NCI-H128 (cell line): ENCODE data around the gene DSC2.
"Not testable (repeated sequence)": the region's sequence is repeated elsewhere in the genome, so short reads cannot be mapped to it uniquely, and the experiment has no call there.

Experiments used
- DNase-seq: peaks from one replicate; lab custom pipeline; 2025; ENCODE audit not compliant: unreplicated experiment; lab: John Stamatoyannopoulos, UW

Gene DSC2

DNA sequence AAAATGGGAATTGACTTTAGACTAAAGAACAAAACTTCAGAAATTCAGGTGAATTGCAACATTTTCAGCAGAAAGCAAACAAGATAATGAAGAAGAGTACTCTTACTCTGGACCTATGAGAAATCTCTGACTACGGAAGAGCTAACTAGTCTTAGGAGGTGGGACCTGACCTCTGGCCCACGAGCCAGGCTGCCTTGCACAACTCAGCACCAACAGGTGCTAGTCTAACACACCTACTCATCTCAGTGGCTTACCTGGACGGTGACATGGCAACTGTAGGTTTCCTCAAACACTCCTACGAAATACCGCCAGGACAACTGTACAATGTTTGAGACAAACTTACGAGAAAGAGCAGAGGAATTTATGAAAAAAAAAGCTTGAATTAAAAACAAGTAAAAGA lies 56.6 kb downstream of the DSC2 start:
- no peak for DNase-seq

DNA sequence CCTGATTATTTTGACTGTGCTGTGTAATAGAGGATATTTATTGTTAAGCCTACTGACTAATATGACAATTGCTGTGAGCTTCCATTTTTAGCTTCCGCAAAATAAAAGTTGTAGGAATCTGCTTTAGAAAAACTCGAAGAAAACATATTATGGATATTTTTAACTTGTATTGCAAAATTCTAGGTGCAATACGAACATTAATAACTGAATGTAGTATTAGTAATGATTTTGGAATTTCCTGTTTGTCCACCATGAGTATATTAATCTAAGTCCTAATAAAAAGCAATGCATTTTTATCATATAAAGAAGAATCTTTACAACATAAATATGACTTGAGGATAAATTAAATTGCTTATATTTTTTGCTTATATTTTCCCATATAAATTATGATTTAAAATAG lies 57.3 kb downstream of the DSC2 start:
- DNase-seq, result no peak

DNA sequence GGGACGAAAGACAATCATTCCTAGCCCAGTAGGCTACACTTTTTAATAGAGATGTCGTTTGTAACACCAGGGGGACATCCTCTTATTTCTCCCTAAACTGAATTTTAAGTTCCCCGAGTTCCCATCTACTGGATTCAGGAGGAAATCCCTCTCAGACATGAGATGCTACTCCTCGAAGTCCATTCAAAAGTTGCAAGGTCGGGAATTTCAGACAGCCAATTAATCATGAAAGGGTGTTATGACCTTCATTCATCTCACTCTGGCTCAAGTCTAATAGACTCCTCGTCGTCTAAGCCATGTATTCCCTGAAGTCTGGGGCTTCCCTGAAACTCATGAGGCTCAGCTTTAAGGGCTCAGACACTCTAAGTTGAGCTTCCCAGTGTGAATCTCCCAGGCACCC lies 58.5 kb downstream of the DSC2 start:
- no peak for DNase-seq

DNA sequence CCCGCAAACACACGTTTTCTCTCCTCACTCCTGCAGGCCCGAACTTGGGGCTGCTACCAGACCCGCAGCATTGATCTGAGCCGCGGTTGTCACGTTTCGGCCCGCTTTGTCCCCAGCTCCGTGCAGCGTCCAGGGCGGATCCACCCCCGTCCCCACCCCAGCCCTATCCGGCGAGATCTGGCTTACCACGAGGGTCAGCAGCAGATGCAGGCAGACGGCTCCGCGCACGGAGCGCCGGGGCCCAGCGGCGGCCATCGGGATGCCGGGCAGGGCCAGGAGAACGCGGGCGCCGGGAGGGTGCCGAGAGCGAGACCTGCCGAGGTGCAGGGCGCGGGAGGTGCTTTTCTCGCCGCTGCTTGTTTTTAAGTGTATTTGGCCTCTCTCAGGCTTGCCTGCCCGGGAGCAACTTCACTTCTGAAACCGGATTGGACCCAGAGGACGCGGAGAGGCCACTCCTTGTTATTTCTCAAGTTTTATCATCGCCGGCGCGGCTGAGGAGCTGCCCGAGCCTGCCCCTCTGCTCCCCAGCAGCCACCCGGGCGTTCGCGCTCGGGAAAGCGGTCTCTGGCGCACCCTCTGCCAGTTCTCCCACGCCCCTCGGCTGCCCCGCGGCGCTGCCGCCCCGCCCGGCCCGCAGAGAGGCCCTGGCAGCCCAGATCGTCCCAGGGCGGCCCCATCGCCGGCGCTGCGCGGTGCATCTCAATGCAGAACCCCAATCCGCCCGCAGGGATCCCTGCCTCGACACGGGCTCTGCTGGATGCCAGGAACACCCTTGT lies 59.6 kb downstream of the DSC2 start, which contains the start of gene DSC3:
Gene DSC3, minus strand, starts transcription at position 337 of the 776 bp plus-strand sequence. Its CDS starts 82 bp downstream, at position 255.
- no peak for DNase-seq

DNA sequence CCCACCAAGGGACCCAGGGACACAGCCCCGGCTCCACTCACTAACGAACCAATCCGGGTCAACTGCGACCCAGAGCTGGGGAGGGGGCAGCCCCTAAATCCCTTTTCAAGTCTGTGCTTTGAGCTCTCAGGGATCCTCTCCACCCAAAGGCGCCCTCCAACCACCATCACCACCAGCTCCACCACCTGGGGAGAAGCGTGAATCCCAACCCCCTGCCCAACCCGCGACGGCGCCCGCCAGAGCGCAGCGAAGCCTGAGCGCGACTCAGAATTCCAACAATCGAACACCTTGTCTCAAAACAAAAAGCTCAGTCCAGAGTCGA lies 60.2 kb downstream of the DSC2 start:
- no peak for DNase-seq

DNA sequence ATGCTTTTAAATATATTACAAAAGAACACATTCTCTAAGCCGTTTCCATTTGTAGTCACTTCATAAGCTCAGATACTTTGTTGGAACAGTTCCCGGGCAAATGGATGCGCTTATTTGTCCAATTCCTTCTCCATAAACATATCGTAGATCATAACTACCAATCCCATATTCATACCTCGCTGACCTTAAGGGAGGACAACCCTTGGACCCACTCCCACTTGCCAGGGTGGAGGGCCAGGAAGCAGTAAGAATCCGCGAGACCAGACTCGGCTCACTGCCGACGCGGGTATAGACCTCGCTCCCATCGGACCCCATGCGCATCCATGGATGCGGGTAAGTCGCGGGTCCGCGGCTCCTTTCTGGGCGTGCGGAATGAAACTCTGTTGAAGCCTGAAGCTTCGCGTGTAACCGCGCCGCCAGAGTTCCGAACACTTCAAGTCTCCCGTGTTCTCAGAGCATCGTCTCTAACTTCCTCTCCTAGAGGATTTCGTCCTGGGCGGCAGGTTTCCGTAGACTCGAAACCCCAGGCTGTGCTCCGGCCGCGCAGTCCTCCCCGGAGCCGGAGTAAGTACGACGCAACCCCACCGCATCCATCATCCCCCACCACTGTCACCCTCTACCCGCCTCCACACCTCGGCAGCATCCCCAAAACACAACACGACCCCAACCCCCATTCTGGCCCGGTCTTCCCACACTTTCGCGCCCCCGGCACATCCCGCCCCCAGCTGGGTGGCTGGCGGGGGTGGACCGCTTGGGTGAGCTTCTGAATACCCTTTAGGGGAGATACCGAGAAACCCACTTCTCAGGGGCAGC lies 60.7 kb downstream of the DSC2 start:
- DNase-seq, result no peak

DNA sequence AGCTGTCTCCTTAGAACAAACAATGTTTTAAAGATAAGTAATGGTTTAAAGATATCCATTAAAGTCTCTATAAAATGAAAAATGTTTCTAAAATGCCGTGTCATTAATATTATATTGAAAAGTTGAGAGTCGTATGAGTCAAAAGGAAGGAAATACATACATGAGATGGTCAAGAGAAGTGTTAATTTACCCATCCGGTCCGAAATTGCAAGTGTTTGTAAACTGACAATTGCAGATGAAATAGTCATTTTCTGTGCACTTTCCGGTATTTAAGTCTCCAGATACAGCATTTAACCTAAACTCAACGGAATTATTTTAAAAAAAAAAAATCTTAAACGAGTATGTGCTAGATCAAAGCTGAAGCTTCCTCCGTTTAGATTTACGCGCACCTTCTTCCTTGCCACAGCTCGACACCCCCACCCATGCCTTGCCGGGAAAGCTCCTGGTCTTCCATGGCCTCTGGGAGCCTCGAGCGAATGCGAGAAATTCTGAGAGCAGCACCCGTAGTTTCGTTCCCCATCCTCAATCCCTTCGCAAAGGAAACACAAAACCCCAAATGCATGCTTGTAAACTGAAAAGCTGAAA lies 61.4 kb downstream of the DSC2 start:
- DNase-seq, result no peak

DNA sequence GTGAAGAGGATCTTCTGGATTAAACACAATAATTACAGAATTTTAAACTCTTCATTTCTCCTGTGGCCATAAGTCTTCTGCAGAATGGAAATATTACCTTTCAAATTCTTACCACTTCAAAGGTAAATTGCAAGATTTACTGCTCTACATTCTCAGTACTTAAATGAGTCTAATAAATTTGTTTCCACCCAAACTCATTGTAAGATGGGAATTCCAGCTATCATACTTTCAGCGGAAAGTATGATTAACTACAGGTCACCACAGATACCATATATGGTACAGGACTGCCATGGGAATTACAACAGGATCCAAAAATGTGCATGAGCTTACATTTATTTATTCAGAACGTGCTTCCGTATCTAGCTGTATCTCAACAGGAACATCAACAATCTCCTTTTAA lies 62.8 kb downstream of the DSC2 start:
- DNase-seq, result no peak

DNA sequence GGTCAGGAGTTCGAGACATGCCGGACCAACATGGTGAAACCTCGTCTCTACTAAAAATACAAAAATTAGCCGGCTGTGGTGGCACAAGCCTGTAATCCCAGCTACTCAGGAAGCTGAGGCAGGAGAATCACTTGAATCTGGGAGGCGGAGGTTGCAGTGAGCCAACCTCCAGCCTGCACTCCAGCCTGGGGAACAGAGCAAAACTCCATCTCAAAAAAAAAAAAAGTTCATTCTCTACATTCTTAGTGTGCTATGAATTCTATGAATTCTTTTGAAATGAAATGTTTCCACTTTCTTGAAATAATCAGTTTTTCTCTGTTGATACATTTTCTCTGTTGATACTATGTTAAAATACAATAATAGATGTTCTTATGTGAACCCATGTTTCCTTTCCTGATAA lies 64.5 kb downstream of the DSC2 start:
- not testable (repeated sequence) for DNase-seq

DNA sequence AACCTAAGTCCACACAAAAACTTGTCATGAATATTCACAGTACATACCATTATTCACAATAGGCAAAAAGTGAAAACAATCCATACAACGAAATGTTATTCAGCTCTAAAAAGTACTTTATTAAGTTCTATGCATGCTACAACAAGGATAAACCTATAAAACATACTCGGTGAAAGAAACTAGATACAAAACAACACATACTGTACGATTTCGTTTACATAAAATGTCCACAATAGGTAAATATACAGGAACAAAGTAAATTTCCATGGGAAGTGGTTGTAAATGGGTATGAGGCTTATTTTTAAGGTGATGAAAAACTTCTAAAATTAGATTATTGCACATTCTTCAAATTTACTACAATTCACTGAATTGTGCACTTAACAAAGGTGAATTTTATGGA lies 67.7 kb downstream of the DSC2 start:
- DNase-seq, result no peak

DNA sequence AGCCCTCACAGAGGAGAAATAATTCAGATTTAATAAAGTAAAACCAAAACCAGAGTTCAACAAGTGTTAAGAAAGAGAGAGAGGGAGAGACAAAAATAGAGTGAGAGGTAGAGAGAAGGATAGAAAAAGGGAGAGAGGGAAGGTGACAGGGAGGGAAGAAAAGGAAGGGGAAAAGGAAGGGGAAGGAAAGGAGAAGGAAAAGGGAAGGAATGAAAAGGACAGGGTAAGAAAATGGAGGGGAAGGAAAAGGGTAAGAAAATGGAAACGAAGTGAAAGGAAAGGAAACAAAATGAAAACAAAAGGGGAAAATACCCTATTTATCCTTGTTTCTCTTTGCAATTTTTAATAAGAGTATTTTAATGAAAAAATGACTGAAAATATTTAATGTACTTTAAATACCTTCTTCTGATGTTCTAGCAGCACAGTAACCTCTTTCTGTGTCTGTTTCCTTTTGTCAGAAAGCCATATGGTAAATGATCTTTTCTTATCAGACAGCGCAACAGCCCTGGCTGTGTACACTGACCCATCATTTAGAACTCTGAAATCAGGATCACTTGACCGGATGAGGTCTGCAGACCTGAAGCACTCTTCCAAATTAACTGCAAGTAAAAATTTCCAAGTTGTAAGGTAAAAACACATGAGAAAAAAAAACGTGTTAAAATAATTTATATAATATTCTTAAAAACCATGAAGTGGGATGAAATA lies 71.5 kb downstream of the DSC2 start:
- no peak for DNase-seq

DNA sequence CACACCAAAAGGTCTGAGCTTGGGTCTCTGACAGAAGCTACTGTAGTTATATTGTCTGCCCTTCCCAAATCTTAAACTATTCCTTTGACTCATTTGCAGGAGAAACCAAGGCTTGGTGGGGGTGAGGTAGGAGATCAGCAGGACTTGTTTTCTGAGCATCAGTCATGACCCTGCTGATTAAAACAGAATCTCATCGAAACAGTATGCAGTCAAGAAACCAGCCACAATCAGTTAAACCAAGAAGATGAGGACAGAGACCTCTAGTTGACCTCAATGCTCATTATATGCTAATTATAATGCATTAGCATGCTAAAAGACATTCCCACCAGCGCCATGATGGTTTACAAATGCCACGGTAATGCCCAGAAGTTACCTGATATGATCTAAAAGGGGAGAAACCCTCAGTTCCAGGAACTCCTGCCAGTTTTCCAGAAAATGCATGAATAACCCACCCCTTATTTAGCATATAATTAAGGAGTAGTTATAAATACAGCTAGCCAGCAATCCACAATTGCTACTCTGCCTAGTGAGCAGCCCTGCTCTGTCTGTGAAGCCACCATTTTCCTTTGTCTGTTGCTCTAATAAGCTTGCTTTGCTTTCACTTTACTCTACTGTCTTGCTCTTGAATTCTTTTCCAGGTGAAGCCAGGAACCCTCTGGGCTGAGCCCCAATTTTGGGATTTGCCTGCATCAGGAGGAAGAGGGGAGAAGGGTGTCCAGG lies 86.3 kb downstream of the DSC2 start:
- DNase-seq, result no peak

DNA sequence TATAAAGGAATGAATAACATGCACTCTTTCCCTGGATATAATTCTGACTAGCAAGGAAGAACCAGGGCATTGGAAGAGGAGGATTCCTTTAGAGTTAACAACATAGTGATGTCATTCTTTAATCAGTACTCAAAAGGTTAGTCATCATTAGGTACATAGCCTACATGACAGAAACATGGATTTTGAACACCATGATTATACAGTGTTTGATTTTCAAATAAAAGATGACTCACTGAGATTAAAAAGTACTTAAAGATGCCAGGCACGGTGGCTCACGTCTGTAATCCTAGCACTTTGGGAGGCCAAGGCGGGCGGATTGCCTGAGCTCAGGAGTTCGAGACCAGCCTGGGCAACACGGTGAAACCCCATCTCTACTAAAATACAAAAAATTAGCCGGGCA lies 90.8 kb downstream of the DSC2 start:
- DNase-seq, result not testable (repeated sequence)

DNA sequence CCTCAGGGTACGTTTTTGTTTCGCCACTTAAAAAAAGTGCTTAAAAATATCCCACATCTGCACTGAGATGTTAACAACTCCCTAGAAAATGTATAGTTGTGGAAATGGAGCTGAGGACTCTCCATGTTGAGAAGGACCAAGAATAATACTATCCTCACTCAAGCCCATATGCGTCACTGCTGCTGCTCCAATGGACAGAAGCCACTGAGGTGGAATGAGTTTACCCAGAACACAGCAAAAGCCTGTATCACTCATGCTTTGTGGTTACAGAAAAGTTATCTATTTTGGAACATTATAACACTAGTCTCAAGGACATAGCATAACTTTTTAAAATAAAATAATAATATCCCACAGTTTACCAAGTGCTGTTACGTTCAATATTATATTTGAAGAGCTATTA lies 91.6 kb downstream of the DSC2 start:
- no peak for DNase-seq
